ENCODE data around the gene BIRC2. TPM values are rescaled to one million over a fixed set of nuclear protein-coding genes. Genes with fewer than 3 reads are reported as not detected.

The BIRC2 gene
- total and polyA plus RNA-seq, 2 donors from 2014 or later, result 34.0 to 42.4 TPM

DNA sequence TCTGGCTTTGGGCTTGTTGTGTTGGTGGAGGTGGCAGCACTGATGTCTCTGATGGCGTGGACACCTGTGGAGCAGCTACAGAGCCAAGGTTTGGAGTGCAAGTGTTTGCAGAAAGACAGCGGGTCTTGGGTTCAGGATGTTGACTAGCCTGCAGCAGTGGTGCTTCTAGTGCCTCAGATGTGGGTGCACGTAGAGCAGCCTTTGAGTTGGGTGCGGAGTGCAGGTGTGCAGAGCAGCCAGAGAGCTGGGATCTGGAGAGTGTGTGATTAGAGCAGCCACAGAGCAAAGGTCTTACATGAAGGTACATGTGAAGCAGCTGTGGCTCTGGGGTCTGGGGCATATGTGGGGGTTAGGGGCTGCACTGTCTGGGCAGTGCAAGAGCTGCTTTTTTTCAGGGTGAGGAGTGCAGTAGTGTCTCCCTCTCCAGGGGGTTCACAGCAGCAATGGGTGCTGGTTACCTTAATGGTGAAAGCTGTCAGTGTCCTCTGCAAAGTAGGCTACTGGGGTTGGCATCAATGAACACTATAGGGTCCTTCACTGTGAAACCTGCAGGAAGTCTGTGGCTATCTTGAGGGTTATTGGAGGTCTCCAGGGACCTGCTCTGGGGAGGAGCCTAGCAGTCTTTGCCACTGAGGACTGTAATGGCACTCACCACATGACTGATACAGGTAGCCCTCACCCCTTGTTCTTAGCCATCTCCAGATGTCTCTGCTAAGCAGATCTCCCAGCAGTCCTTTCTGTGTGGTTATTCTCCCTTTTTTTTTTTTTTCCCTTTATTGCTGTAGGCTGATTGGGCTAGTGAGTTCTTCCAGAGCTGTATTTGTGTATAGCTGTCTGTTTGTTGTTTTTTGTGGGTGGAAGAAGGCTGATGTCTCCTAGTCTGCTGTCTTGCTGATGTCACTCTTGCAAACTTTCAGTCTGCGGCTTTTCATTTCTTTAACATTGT, 14.3 kb downstream of the BIRC2 start:
- no peak overlapping the region for H3K27ac ChIP-seq (ENCODE audit: low read depth in 2 of 2, low read length in 2 of 2)
- DNase-seq (peak in 1 of 5 donors; percentile 46), FAIRE-seq (no peak)
- H3K9ac ChIP-seq (ENCODE audit: low read length in 3 of 3), result no peak overlapping the region
- H3K36me3 ChIP-seq (ENCODE audit: control insufficient read depth in 2 of 3, insufficient read depth in 3 of 3, low read length in 3 of 3), result peaks cover 10 to 31% (median 24%) of the 10 kb centered on the region in 3 donors
- H3K9me3 ChIP-seq (ENCODE audit: control insufficient read depth in 2 of 3, insufficient read depth in 1 of 3, low read length in 3 of 3), result no peaks in the 10 kb centered on the region
- TF ChIP-seq, protein P1, sequence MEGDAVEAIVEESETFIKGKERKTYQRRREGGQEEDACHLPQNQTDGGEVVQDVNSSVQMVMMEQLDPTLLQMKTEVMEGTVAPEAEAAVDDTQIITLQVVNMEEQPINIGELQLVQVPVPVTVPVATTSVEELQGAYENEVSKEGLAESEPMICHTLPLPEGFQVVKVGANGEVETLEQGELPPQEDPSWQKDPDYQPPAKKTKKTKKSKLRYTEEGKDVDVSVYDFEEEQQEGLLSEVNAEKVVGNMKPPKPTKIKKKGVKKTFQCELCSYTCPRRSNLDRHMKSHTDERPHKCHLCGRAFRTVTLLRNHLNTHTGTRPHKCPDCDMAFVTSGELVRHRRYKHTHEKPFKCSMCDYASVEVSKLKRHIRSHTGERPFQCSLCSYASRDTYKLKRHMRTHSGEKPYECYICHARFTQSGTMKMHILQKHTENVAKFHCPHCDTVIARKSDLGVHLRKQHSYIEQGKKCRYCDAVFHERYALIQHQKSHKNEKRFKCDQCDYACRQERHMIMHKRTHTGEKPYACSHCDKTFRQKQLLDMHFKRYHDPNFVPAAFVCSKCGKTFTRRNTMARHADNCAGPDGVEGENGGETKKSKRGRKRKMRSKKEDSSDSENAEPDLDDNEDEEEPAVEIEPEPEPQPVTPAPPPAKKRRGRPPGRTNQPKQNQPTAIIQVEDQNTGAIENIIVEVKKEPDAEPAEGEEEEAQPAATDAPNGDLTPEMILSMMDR (IDR thresholded peaks at IDR 0.05; ENCODE audit: borderline replicate concordance, extremely low read depth, insufficient read depth), result no peak
- no peak overlapping the region for H3K4me3 ChIP-seq (ENCODE audit: low read length in 3 of 3)
- intact Hi-C loops (cut with DNase I), result loop anchor here (10.0 kb wide), 1 partner anchor 133 kb away; no protein-coding TSS in a partner anchor
- H3K4me1 ChIP-seq (ENCODE audit: control insufficient read depth in 2 of 3, insufficient read depth in 2 of 3, low read depth in 1 of 3, low read length in 3 of 3), result no peaks in the 10 kb centered on the region
- H3K27me3 ChIP-seq (ENCODE audit: control insufficient read depth, insufficient read depth, low read length), result no peaks in the 10 kb centered on the region

DNA sequence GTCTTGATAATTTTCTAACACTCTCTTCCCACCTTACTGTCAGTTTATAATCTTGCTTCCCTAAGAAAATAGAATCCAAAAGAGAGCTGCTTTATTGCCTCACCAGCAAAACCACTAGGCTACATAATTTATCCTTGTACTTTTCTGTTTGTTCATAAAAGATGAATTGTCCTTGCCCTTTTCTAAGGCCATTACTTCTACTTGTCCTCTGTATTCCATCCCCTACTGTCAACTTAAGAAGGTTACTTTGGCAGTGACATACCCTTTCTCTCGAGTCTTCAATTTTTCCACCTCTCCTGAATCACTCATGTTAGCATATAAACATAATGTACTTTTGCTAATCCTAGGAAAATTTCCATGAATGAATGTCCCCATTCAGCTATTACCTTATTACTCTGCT, 18.0 kb downstream of the BIRC2 start:
- no peak overlapping the region for H3K27ac ChIP-seq (ENCODE audit: low read depth in 2 of 2, low read length in 2 of 2)
- no peaks in the 10 kb centered on the region for H3K9me3 ChIP-seq (ENCODE audit: control insufficient read depth in 2 of 3, insufficient read depth in 1 of 3, low read length in 3 of 3)
- DNase-seq, result no peak
- TF ChIP-seq, protein P1 (IDR thresholded peaks at IDR 0.05; ENCODE audit: borderline replicate concordance, extremely low read depth, insufficient read depth), result no peak
- intact Hi-C loops (cut with DNase I), result loop anchor here (10.0 kb wide), 1 partner anchor 130 kb away; no protein-coding TSS in a partner anchor
- H3K9ac ChIP-seq (ENCODE audit: low read length in 3 of 3), result no peak overlapping the region
- no peaks in the 10 kb centered on the region for H3K4me1 ChIP-seq (ENCODE audit: control insufficient read depth in 2 of 3, insufficient read depth in 2 of 3, low read depth in 1 of 3, low read length in 3 of 3)
- H3K4me3 ChIP-seq (ENCODE audit: low read length in 3 of 3), result no peak overlapping the region
- H3K36me3 ChIP-seq (ENCODE audit: control insufficient read depth in 2 of 3, insufficient read depth in 3 of 3, low read length in 3 of 3), result peaks cover 7 to 37% (median 28%) of the 10 kb centered on the region in 3 donors
- FAIRE-seq, result no peak
- no peaks in the 10 kb centered on the region for H3K27me3 ChIP-seq (ENCODE audit: control insufficient read depth, insufficient read depth, low read length)

DNA sequence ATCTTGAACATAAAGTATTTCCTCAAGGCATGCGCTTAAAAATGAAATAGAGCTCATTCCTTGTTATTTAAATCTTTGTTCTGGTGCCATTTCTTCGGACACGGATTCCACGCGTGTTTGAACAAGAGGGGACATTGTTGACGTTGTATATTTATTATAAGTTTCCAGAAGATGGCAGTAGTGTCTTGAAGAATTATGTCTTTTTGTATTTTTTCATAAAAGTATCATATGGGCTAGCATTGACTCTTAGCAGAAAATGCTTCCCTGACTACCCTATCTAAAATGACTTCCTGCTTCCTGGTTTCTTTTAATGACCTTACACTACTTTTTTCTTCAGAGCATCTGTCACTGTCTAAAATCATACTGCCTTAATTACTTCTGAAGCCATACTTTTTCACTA, 20.4 kb downstream of the BIRC2 start:
- Histone ChIP-seq H3K9ac (ENCODE audit: low read length in 3 of 3) (no peak overlapping the region), H3K27ac (ENCODE audit: low read depth in 2 of 2, low read length in 2 of 2) (no peak overlapping the region), H3K27me3 (ENCODE audit: control insufficient read depth, insufficient read depth, low read length) (no peaks in the 10 kb centered on the region), H3K4me1 (ENCODE audit: control insufficient read depth in 2 of 3, insufficient read depth in 2 of 3, low read depth in 1 of 3, low read length in 3 of 3) (no peaks in the 10 kb centered on the region), H3K9me3 (ENCODE audit: control insufficient read depth in 2 of 3, insufficient read depth in 1 of 3, low read length in 3 of 3) (no peaks in the 10 kb centered on the region), H3K36me3 (ENCODE audit: control insufficient read depth in 2 of 3, insufficient read depth in 3 of 3, low read length in 3 of 3) (peaks cover 2 to 30% (median 19%) of the 10 kb centered on the region in 3 donors), H3K4me3 (ENCODE audit: low read length in 3 of 3) (no peak overlapping the region)
- DNase-seq, result peak in 1 of 5 donors; percentile 21
- peak; percentile 21 for FAIRE-seq
- TF ChIP-seq, protein P1 (IDR thresholded peaks at IDR 0.05; ENCODE audit: borderline replicate concordance, extremely low read depth, insufficient read depth), result no peak
- intact Hi-C loops (cut with DNase I), result loop anchor here (10.0 kb wide), 1 partner anchor 127 kb away; no protein-coding TSS in a partner anchor

Measured in kidney (tissue), 14 donors.